SK-MEL-5 (cell line): ENCODE measurements around the gene CLASRP. TPM values are rescaled to one million over a fixed set of nuclear protein-coding genes. Genes with fewer than 3 reads are reported as not detected.

ENCODE experiments used
- DNase-seq: peaks from one replicate; pipeline ENCODE4 v3.0.0-alpha.2; 2016; ENCODE audit warnings: low read depth, low spot score
- in situ Hi-C: cut with HindIII; loops from 2 replicates; pipeline ENCODE4 v1.10.0; 2016; ENCODE audit warnings: low sequenced_read_pairs, high pct_unique_total_duplicates, low pct_unique_long_range_greater_than_20kb
- total RNA-seq: library from RNA; depleted of rRNA; stranded (reverse); fragments of >200 nt; shearing (Covaris generic); gene quantifications from 2 replicates; pipeline ENCODE4 v1.2.3, GENCODE V29; 2014

CLASRP gene
- total RNA-seq, 1 experiment from 2014 or later, result 13.7 TPM

DNA sequence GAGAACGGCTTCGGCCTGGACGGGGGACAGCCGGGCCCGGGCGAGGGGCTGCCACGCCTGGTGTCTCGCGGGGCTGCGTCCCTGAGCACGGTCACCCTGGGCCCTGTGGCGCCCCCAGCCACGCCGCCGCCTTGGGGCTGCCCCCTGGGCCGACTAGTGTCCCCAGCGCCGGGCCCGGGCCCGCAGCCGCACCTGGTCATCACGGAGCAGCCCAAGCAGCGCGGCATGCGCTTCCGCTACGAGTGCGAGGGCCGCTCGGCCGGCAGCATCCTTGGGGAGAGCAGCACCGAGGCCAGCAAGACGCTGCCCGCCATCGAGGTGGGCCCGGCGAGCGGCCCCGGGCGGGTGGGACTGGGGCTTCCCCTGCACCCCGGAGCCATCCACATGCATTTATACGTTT is 26.9 kb upstream of the CLASRP start:
- no peak for DNase-seq
- in situ Hi-C loops, result no loop called here

DNA sequence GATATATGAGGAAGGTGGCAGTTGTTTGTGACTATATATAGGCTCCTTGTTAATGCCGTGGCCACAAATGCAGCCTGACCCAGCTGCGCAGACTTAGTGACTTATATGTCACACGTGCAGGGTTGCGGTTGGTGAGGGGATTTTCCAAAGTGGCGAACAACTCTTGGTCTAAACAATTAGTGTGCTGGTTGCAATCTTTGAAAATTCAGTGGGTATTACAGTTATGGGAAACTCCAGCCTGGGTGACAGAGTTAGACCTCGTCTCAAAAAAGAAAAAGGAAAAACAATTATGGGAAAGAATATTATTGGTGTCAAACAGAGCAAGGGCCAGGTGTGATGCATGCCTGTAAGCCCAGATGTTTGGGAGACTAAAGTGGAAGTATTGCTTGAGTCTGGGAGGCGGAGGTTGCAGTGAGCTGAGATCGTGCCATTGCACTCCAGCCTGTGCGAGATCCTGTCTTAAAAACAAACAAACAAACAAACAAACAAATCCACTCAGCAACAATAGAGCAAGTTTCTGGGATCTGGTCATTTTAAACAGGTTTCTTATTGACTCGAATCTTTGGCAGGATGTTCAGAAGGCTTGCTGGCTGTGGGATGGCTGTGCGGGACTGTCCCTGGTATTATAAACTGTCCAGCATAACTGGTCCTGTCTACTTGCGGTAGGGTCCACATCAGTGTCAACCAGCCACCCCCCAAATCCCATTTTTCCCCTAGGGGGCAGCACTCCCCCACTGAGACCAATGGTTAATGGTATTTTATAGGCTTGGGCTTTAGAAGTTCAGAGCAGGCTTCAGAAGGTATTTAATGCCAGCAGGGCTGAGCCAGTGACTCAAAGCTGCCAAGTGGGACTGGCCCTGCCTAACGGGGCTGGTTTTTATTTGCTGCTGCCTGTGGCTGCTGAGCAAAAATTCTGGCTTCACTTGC is 22.2 kb upstream of the CLASRP start:
- DNase-seq, result peak; percentile 81
- in situ Hi-C loops, result no loop called here

DNA sequence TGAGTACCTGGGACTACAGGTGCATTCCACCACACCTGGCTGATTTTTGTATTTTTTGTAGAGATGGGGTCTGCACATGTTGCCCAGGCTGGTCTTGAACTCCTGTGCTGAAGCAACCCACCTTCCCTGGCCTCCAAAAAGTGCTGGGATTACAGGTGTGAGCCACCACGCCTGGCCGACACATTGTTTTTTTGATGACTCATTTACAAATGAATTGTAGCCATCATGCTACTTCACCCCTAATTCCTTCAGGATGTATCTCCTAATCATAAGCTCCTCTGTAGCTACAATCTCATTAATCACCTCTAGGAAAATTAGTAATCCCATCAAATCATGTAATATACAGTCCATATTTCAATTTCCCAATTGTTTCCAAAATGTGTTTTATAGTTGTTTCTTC is 19.7 kb upstream of the CLASRP start:
- in situ Hi-C loops, result no loop called here
- no peak for DNase-seq

DNA sequence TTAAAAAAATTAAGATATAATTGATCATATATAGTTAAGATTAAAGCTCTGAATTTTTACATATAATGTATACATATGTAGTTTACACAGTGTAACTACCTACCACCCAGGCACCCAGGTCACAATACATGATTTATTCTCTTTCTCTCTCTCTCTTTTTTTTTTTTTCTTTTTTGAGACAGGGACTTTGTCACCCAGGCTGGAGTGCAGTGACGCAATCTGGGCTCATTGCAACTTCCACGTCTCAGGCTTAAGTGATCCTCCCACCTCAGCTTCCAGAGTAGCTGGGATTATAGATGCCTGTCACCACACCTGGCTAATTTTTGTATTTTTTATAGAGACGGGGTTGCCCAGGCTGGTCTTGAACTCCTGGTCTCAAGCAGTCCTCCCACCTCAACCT is 18.8 kb upstream of the CLASRP start:
- no peak for DNase-seq
- in situ Hi-C loops, result no loop called here

DNA sequence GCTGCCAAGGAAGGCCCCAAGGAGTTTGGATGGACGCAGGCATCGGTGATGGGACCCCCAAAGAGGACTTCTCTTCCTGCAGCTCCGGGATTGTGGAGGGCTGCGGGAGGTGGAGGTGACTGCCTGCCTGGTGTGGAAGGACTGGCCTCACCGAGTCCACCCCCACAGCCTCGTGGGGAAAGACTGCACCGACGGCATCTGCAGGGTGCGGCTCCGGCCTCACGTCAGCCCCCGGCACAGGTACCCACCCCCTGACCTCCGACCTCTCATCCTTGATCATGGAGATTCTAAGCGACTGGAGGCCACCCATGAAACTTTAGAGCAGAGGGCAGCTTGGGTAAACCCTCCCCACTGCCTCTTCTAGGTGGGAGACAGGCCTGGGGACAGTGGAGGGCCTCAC is 16.9 kb upstream of the CLASRP start:
- no peak for DNase-seq
- in situ Hi-C loops, result no loop called here

DNA sequence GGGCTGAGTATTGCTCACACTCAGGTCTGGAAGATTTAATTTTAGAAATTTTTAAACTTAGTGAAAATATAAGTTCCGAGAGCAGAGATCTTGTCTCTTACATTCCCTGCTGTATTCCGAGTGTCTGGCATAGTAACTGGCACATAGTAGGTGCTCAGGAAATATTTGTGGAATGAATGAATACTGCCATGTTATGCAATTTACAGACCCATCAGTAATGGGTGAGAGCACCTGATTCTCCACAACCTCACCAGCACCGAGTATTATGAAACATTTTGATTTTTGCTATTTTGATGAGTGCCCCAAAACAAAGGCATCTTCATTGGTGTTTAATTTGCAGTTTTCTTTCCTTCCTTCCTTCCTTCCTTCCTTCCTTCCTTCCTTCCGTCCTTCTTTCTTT is 15.8 kb upstream of the CLASRP start:
- no peak for DNase-seq
- in situ Hi-C loops, result no loop called here

DNA sequence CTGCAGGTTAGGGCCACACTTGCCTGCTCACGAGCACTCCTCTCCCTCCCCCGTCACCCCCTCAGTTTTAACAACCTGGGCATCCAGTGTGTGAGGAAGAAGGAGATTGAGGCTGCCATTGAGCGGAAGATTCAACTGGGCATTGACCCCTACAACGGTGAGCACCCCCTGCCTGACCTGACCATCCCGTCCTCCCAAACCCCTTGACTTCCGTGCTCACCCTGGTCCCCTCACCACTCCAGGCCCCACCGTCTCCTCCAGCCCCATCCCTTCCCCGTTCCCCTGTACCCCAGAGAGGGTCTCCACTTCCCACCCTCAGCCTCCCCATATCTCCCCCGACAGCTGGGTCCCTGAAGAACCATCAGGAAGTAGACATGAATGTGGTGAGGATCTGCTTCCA is 13.6 kb upstream of the CLASRP start:
- in situ Hi-C loops, result no loop called here
- no peak for DNase-seq

DNA sequence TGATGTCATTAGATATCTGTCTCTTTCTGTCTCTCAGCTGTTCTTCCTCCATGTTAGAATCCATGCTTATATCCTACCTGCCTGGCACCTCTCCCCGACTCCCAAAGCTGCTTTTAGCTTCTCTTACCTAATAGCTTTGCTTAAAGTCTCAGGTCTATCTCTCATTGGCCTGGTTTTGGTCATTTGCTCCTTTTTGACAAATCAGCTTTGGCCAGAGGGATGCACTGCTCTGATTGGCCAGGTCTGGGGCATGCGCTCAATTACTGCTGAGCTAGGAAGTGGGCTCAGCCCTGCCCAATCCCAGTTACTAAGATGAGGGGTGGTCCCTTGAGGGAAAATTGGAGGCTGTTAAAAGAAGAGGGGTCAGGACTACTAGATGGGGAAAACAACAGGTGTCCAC is 11.5 kb upstream of the CLASRP start:
- in situ Hi-C loops, result no loop called here
- no peak for DNase-seq

DNA sequence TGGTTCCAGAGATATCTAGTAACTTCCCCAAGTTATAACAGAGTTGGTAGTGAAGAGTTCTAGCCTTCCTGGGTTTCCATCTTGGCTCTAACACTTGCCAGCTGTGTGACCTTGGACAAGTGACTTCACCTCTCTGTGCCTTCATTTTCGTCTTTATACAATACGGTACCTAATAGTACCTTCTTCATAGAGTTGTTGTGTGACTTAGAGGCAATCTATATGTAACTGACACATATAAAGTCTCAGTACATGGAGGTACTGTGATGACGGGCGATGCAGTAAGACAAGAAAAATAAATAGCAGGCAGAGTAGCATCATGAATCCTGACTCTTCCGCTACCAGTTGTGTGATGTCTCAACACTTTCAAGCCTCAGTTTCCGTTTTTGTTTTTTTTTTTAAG is 8.0 kb upstream of the CLASRP start:
- in situ Hi-C loops, result no loop called here
- no peak for DNase-seq

DNA sequence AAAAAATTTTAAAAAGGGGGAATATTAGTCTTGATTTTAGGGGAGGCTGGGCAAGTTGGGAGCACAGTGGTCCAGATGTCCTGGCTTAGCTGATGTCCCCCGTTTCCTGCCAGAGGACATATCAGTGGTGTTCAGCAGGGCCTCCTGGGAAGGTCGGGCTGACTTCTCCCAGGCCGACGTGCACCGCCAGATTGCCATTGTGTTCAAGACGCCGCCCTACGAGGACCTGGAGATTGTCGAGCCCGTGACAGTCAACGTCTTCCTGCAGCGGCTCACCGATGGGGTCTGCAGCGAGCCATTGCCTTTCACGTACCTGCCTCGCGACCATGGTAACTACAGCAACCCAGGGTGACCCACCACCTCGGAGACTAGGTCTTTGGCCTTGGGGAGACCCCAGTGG is 6.4 kb upstream of the CLASRP start:
- in situ Hi-C loops, result no loop called here
- no peak for DNase-seq

DNA sequence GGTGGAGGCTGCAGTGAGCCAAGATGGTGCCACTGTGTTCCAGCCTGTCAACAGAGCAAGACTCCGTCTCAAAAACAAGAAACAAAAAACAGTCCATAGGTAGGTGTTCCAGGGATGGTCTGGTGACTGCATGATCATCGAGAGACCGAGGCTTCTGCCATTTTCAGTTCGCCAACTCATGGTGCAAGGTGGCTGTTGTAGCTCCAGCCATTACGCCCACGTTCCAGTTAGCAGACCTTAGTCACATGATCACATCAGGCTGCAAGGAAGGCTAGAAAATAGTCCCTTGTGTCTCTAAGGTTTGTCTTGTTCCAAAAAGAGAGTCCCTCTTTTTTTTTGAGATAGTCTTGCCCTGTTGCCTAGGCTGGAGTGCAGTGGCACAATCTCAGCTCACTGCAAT is 3.1 kb upstream of the CLASRP start:
- DNase-seq, result no peak
- in situ Hi-C loops, result no loop called here

DNA sequence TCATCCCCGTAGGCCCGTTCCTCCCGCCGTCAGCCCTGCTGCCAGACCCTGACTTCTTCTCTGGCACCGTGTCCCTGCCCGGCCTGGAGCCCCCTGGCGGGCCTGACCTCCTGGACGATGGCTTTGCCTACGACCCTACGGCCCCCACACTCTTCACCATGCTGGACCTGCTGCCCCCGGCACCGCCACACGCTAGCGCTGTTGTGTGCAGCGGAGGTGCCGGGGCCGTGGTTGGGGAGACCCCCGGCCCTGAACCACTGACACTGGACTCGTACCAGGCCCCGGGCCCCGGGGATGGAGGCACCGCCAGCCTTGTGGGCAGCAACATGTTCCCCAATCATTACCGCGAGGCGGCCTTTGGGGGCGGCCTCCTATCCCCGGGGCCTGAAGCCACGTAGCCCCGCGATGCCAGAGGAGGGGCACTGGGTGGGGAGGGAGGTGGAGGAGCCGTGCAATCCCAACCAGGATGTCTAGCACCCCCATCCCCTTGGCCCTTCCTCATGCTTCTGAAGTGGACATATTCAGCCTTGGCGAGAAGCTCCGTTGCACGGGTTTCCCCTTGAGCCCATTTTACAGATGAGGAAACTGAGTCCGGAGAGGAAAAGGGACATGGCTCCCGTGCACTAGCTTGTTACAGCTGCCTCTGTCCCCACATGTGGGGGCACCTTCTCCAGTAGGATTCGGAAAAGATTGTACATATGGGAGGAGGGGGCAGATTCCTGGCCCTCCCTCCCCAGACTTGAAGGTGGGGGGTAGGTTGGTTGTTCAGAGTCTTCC is 1.3 kb upstream of the CLASRP start:
- in situ Hi-C loops, result no loop called here
- DNase-seq, result no peak

DNA sequence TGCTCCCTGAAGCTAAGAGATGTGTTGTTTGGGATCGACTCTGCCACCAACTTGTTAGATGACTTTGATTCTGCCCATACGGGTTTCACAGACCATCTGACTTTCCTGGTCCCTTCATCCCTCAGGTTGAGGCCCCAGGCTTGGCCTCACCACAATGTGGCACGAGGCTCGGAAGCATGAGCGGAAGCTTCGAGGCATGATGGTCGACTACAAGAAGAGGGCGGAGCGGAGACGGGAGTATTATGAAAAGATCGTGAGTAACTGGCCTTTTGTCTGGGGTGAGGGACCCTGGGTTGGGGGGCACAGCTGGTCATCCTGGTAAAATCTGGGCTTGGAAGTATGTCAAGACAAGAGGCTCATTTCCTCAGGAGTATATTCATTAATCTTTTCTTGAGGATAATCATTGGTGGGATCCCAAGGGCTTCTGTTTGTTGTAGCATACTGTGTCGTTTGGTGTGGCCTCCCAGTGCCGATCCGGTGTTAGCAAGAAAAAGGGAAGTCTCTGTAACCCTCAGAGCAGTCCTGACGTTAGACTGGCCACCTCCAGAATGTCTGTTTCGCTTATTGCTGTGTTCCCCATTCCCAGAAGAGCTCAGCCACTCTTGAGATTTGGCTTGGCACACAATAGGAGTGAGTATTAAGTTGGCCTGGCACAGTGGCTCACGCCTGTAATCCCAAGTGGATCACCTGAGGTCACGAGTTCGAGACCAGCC is 1.4 kb downstream of the CLASRP start:
- in situ Hi-C loops, result no loop called here

DNA sequence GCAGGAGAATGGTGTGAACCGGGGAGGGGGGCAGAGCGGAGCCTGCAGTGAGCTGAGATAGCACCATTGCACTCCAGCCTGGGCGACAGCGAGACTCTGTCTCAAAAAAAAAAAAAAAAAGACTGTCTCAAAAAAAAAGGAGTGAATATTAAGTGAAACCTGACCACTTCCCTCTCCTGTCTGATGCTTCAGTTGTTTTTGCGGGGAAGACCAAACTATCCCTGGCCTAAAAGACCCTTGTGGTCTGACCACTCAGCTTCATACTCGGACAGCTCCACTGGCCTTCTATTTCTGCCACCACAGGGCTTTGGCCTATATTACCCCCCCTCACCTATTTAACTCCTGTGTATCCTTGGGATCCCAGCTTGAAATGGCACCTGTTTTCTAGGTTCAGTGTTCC is 2.3 kb downstream of the CLASRP start:
- in situ Hi-C loops, result no loop called here
- no peak for DNase-seq

More for the DNA sequence above, 1.4 kb downstream of the CLASRP start:
- DNase-seq, result no peak

DNA sequence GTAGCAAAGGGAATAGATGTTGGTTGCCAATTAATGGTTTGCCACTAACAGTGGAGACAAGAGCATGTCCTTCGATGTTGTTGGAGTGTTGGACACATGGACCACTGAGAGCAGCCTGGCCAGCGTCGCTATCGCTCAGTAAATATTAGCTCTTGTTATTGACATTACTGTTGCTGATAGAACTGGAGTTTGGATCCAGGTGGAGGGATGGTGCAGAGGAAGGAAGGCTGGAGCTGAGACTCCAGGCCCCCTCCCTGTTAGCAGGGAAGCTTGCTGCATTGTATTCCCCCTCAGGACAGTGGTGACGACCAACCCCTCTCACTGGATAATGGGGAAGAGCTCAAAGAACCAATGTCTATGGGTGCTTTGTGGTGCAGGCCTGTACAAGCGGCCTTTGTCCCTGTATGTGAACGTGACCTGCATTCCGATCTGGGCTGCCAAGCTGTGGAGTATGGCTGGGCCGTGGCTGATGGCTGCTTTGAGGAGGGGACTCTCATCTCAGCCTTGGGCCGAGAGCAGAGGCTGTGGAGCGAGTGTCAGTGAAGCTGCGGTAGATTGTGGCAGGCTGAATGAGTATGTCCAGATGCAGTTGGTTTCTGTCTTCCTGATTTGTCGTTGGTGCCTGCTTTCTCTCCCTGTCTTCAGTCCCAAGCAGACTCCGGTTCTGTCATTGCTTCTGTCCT is 7.0 kb downstream of the CLASRP start:
- in situ Hi-C loops, result no loop called here
- peak; percentile 61 for DNase-seq

DNA sequence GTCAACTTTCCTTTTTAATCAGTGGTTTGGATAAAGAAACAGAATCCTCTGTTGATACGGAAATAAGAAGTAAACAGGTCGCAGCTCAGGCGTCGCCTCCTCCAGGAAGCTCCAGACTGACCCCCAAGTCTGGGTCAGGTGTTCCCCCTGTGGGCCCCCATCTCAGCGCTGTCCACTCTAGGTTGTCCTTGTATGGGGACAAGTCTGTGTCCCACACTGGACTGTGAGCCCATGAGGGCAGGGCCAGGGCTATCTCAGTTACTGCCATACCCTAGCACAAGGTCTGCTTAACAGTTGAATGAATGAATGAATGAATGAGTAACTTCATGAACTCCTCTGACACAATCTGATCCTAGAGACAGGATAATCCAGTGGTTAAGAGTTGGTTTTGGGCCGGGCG is 7.5 kb downstream of the CLASRP start:
- no peak for DNase-seq
- in situ Hi-C loops, result no loop called here

DNA sequence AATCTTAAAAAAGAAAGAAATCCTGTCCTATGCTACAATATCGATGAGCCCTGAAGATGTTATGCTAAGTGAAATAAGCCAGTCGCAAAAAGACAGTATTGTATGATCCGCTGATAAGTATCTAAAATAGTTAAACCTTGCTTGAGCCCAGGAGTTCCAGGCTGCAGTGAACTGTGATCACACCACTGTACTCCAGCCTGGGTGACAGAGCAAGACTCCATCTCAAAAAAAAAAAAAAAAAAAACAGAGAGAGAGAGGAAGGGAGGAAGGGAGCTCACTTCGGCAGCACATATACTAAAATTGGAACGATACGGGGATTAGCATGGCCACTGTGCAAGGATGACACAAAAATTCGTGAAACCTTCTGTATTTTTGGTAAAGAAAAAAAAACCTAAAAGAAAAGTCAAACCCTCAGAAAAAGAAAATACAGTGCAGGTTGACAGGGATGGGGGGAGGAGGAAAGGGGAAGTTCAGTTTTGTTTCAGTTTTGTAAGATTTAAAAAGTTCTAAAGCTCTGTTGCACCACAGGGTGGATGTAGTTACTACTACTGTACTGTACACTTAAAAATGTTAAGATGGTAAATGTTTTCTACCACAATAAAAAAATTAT is 8.4 kb downstream of the CLASRP start:
- in situ Hi-C loops, result no loop called here
- no peak for DNase-seq
